Stimulated activated CD8-positive, alpha-beta memory T cell treated with anti-CD3 and anti-CD28 coated beads, Interleukin-12 subunit alpha, Interleukin-12 subunit beta, amount 100 ng/mL, for 1 hour (primary cell): ENCODE measurements around the gene VPS13C.

Experiments used
- DNase-seq: peaks from one replicate; pipeline ENCODE4 v3.0.0-alpha.2; 2020; ENCODE audit warnings: low read depth

The VPS13C gene

GRCh38 chr15:61935493-61935892, 124.8 kb downstream of the VPS13C start:
- no peak for DNase-seq

GRCh38 chr15:61929452-61929851, 130.8 kb downstream of the VPS13C start:
- DNase-seq: no peak

GRCh38 chr15:61923173-61923572, 137.1 kb downstream of the VPS13C start:
- DNase-seq: no peak

- no peak for DNase-seq
Observed at GRCh38 chr15:61921093-61921492, 139.2 kb downstream of the VPS13C start.

- no peak for DNase-seq
Observed at GRCh38 chr15:61917457-61917856, 142.8 kb downstream of the VPS13C start.

GRCh38 chr15:61916104-61916503, 144.1 kb downstream of the VPS13C start:
- DNase-seq: no peak

- no peak for DNase-seq
Observed at GRCh38 chr15:61915640-61916039, 144.6 kb downstream of the VPS13C start.

- no peak for DNase-seq
Observed at GRCh38 chr15:61910839-61911369, 149.3 kb downstream of the VPS13C start.

- no peak for DNase-seq
Observed at GRCh38 chr15:61908241-61908640, 152.0 kb downstream of the VPS13C start.

- DNase-seq: no peak
Observed at GRCh38 chr15:61907753-61908086, 152.5 kb downstream of the VPS13C start.

GRCh38 chr15:61906961-61907752, 153.1 kb downstream of the VPS13C start:
- no peak for DNase-seq

- no peak for DNase-seq
Observed at GRCh38 chr15:61893146-61893545, 167.1 kb downstream of the VPS13C start.

- no peak for DNase-seq
Observed at GRCh38 chr15:61892140-61892539, 168.1 kb downstream of the VPS13C start.

GRCh38 chr15:61890106-61890505, 170.1 kb downstream of the VPS13C start:
- no peak for DNase-seq

- DNase-seq: no peak
Observed at GRCh38 chr15:61889706-61890105, 170.5 kb downstream of the VPS13C start.

GRCh38 chr15:61888074-61888780, 172.0 kb downstream of the VPS13C start:
- no peak for DNase-seq

GRCh38 chr15:61880084-61880483, 180.2 kb downstream of the VPS13C start:
- no peak for DNase-seq

GRCh38 chr15:61879219-61879618, 181.0 kb downstream of the VPS13C start:
- no peak for DNase-seq

- no peak for DNase-seq
Observed at GRCh38 chr15:61871926-61872522, 188.2 kb downstream of the VPS13C start.

GRCh38 chr15:61869656-61870055, 190.6 kb downstream of the VPS13C start:
- no peak for DNase-seq

GRCh38 chr15:61861962-61862361, 198.3 kb downstream of the VPS13C start:
- no peak for DNase-seq

- no peak for DNase-seq
Observed at GRCh38 chr15:61857169-61857829, 202.9 kb downstream of the VPS13C start.
